ENCODE results near the gene PHTF2.

GRCh38 chr7:77899516-77899915, 100.9 kb downstream of the PHTF2 start:
- TF ChIP-seq CTCF (conservative IDR thresholded peaks at IDR 0.05; ENCODE audit: low read length) = no peak
- no peak for TF ChIP-seq EZH2phosphoT487 (IDR thresholded peaks at IDR 0.05; ENCODE audit: borderline replicate concordance, low read depth, low read length)

Measured in OCI-LY7 (cell line).